ENCODE data around the gene FREM2.

- TF ChIP-seq, protein P1, sequence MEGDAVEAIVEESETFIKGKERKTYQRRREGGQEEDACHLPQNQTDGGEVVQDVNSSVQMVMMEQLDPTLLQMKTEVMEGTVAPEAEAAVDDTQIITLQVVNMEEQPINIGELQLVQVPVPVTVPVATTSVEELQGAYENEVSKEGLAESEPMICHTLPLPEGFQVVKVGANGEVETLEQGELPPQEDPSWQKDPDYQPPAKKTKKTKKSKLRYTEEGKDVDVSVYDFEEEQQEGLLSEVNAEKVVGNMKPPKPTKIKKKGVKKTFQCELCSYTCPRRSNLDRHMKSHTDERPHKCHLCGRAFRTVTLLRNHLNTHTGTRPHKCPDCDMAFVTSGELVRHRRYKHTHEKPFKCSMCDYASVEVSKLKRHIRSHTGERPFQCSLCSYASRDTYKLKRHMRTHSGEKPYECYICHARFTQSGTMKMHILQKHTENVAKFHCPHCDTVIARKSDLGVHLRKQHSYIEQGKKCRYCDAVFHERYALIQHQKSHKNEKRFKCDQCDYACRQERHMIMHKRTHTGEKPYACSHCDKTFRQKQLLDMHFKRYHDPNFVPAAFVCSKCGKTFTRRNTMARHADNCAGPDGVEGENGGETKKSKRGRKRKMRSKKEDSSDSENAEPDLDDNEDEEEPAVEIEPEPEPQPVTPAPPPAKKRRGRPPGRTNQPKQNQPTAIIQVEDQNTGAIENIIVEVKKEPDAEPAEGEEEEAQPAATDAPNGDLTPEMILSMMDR (conservative IDR thresholded peaks at IDR 0.05; ENCODE audit: low read depth, low read length) = no peak
- TF ChIP-seq EZH2 (IDR thresholded peaks at IDR 0.05; ENCODE audit: borderline replicate concordance, low read depth, low read length, poor library complexity, severe bottlenecking) = no peak
These were observed 161.5 kb downstream of the FREM2 start for GRCh38 chr13:38848360-38848759.
